Activated CD4-positive, alpha-beta T cell treated with anti-CD3 and anti-CD28 coated beads, Interleukin-2, amount 10 ng/mL, durations not matched to agents 24 days and 14 days (primary cell): ENCODE measurements around the gene THSD7B. TPM values are rescaled to one million over a fixed set of nuclear protein-coding genes. Genes with fewer than 3 reads are reported as not detected.
"Not testable (repeated sequence)": the region's sequence is repeated elsewhere in the genome, so short reads cannot be mapped to it uniquely, and the experiment has no call there.

Experiments
- DNase-seq: peaks from one replicate; pipeline ENCODE4 v3.0.0; 2022
- H3K27ac Mint-ChIP-seq: one replicate; pipeline ENCODE4 v1.8.0; 2022; ENCODE audit warnings: mild to moderate bottlenecking, mixed read lengths
- H3K27me3 Mint-ChIP-seq: one replicate; pipeline ENCODE4 v1.8.0; 2022; ENCODE audit warnings: mixed read lengths
- H3K36me3 Mint-ChIP-seq: one replicate; pipeline ENCODE4 v1.8.0; 2022; ENCODE audit warnings: low read depth, mild to moderate bottlenecking, mixed read lengths
- H3K4me1 Mint-ChIP-seq: one replicate; pipeline ENCODE4 v1.8.0; 2021; ENCODE audit warnings: mixed read lengths
- H3K4me3 Mint-ChIP-seq: one replicate; pipeline ENCODE4 v1.8.0; 2022; ENCODE audit warnings: mild to moderate bottlenecking, moderate library complexity, mixed read lengths
- H3K9me3 Mint-ChIP-seq: one replicate; pipeline ENCODE4 v1.8.0; 2021; ENCODE audit warnings: mixed read lengths
- intact Hi-C: fragments of 100-400 bp; cut with micrococcal nuclease; formaldehyde crosslinking; loops from one replicate; pipeline ENCODE4 v1.15.1; 2023
- total RNA-seq: library from RNA; stranded (reverse); gene quantifications from 2 replicates; pipeline ENCODE4 v1.2.3, GENCODE V29; 2022

THSD7B gene
- total RNA-seq, 1 donor from 2014 or later: not detected

GRCh38 chr2:137693534-137693933 lies 928.2 kb downstream of the THSD7B start:
- H3K4me3 Mint-ChIP-seq: no peak overlapping the region
- H3K4me1 Mint-ChIP-seq: no peaks in the 10 kb centered on the region
- DNase-seq: no peak
- H3K9me3 Mint-ChIP-seq: peaks cover 3% of the 10 kb centered on the region
- intact Hi-C loops: no loop called here
- no peaks in the 10 kb centered on the region for H3K36me3 Mint-ChIP-seq
- no peak overlapping the region for H3K27ac Mint-ChIP-seq
- no peaks in the 10 kb centered on the region for H3K27me3 Mint-ChIP-seq

- no peaks in the 10 kb centered on the region for H3K4me1 Mint-ChIP-seq
- no peak overlapping the region for H3K27ac Mint-ChIP-seq
- no peaks in the 10 kb centered on the region for H3K27me3 Mint-ChIP-seq
- intact Hi-C loops: no loop called here
- no peak overlapping the region for H3K4me3 Mint-ChIP-seq
- DNase-seq: no peak
- peaks cover 3% of the 10 kb centered on the region for H3K9me3 Mint-ChIP-seq
- H3K36me3 Mint-ChIP-seq: no peaks in the 10 kb centered on the region
Measured at GRCh38 chr2:137696916-137697315, 931.6 kb downstream of the THSD7B start.

GRCh38 chr2:137700250-137700649 lies 934.9 kb downstream of the THSD7B start:
- H3K36me3 Mint-ChIP-seq, H3K4me3 Mint-ChIP-seq, H3K9me3 Mint-ChIP-seq, H3K27ac Mint-ChIP-seq, H3K4me1 Mint-ChIP-seq, intact Hi-C loops, DNase-seq, H3K27me3 Mint-ChIP-seq: not testable (repeated sequence)

GRCh38 chr2:137700681-137701080 lies 935.3 kb downstream of the THSD7B start:
- no peak overlapping the region for H3K4me3 Mint-ChIP-seq
- no peaks in the 10 kb centered on the region for H3K36me3 Mint-ChIP-seq
- H3K27ac Mint-ChIP-seq: no peak overlapping the region
- DNase-seq: no peak
- H3K27me3 Mint-ChIP-seq: no peaks in the 10 kb centered on the region
- H3K4me1 Mint-ChIP-seq: no peaks in the 10 kb centered on the region
- intact Hi-C loops: no loop called here
- H3K9me3 Mint-ChIP-seq: peaks cover 6% of the 10 kb centered on the region

- Mint-ChIP-seq H3K36me3 (no peaks in the 10 kb centered on the region), H3K4me3 (no peak overlapping the region), H3K9me3 (peaks cover 3% of the 10 kb centered on the region), H3K27ac (no peak overlapping the region), H3K4me1 (no peaks in the 10 kb centered on the region), H3K27me3 (no peaks in the 10 kb centered on the region)
- intact Hi-C loops: no loop called here
- DNase-seq: no peak
Measured at GRCh38 chr2:137705296-137705695, 940.0 kb downstream of the THSD7B start.

GRCh38 chr2:137706786-137707613 lies 941.7 kb downstream of the THSD7B start:
- no peaks in the 10 kb centered on the region for H3K36me3 Mint-ChIP-seq
- no peaks in the 10 kb centered on the region for H3K27me3 Mint-ChIP-seq
- H3K9me3 Mint-ChIP-seq: peaks cover 3% of the 10 kb centered on the region
- H3K4me1 Mint-ChIP-seq: no peaks in the 10 kb centered on the region
- H3K27ac Mint-ChIP-seq: no peak overlapping the region
- no peak overlapping the region for H3K4me3 Mint-ChIP-seq
- intact Hi-C loops: no loop called here
- DNase-seq: no peak

GRCh38 chr2:137708311-137708710 lies 943.0 kb downstream of the THSD7B start:
- H3K27ac Mint-ChIP-seq: no peak overlapping the region
- H3K27me3 Mint-ChIP-seq: no peaks in the 10 kb centered on the region
- H3K4me1 Mint-ChIP-seq: no peaks in the 10 kb centered on the region
- H3K36me3 Mint-ChIP-seq: no peaks in the 10 kb centered on the region
- H3K4me3 Mint-ChIP-seq: no peak overlapping the region
- no peaks in the 10 kb centered on the region for H3K9me3 Mint-ChIP-seq
- no peak for DNase-seq
- intact Hi-C loops: no loop called here

GRCh38 chr2:137715731-137716191 lies 950.4 kb downstream of the THSD7B start:
- intact Hi-C loops: no loop called here
- H3K9me3 Mint-ChIP-seq: no peaks in the 10 kb centered on the region
- H3K27me3 Mint-ChIP-seq: no peaks in the 10 kb centered on the region
- H3K4me3 Mint-ChIP-seq: no peak overlapping the region
- no peaks in the 10 kb centered on the region for H3K36me3 Mint-ChIP-seq
- H3K27ac Mint-ChIP-seq: no peak overlapping the region
- no peak for DNase-seq
- no peaks in the 10 kb centered on the region for H3K4me1 Mint-ChIP-seq

- no peak for DNase-seq
- Mint-ChIP-seq H3K36me3 (no peaks in the 10 kb centered on the region), H3K4me1 (no peaks in the 10 kb centered on the region), H3K4me3 (no peak overlapping the region), H3K27me3 (no peaks in the 10 kb centered on the region), H3K9me3 (no peaks in the 10 kb centered on the region), H3K27ac (no peak overlapping the region)
- intact Hi-C loops: no loop called here
Measured at GRCh38 chr2:137718786-137719185, 953.4 kb downstream of the THSD7B start.

- intact Hi-C loops: no loop called here
- Mint-ChIP-seq H3K27me3 (no peaks in the 10 kb centered on the region), H3K4me1 (no peaks in the 10 kb centered on the region), H3K4me3 (no peak overlapping the region), H3K27ac (no peak overlapping the region), H3K36me3 (no peaks in the 10 kb centered on the region), H3K9me3 (no peaks in the 10 kb centered on the region)
- DNase-seq: no peak
Measured at GRCh38 chr2:137721733-137722132, 956.4 kb downstream of the THSD7B start.

- DNase-seq: no peak
- intact Hi-C loops: no loop called here
- H3K9me3 Mint-ChIP-seq: no peaks in the 10 kb centered on the region
- no peaks in the 10 kb centered on the region for H3K4me1 Mint-ChIP-seq
- H3K4me3 Mint-ChIP-seq: no peak overlapping the region
- no peaks in the 10 kb centered on the region for H3K27me3 Mint-ChIP-seq
- no peak overlapping the region for H3K27ac Mint-ChIP-seq
- no peaks in the 10 kb centered on the region for H3K36me3 Mint-ChIP-seq
Measured at GRCh38 chr2:137724912-137725311, 959.6 kb downstream of the THSD7B start.
